HAP-1 (cell line): ENCODE results near the gene ACTMAP.
"Not testable (repeated sequence)": the region's sequence is repeated elsewhere in the genome, so short reads cannot be mapped to it uniquely, and the experiment has no call there.

ENCODE experiments used
- DNase-seq, 2 experiments: peaks; one replicate each; pipeline ENCODE4 v3.0.0-alpha.2; 2016 to 2020; ENCODE audit warnings: low spot score in 2 of 2
- H3K27me3 ChIP-seq: fragments of 250-450 bp; sonication (Bioruptor Pico); 2 replicates; pipeline ENCODE4 v1.5.1; 2020; ENCODE audit warnings: low read depth, mild to moderate bottlenecking, moderate library complexity
- H3K36me3 ChIP-seq: fragments of 250-450 bp; sonication (Bioruptor Pico); replicated peaks from 2 replicates; pipeline ENCODE4 v1.5.1; 2020; ENCODE audit warnings: mild to moderate bottlenecking
- H3K4me1 ChIP-seq: fragments of 250-450 bp; sonication (Bioruptor Pico); 2 replicates; pipeline ENCODE4 v1.5.1; 2020; ENCODE audit warnings: mild to moderate bottlenecking
- H3K4me3 ChIP-seq: fragments of 250-450 bp; sonication (Bioruptor Pico); 2 replicates; pipeline ENCODE4 v1.5.1; 2020; ENCODE audit warnings: mild to moderate bottlenecking, moderate library complexity
- H3K9me3 ChIP-seq: fragments of 250-450 bp; sonication (Bioruptor Pico); 2 replicates; pipeline ENCODE4 v1.5.1; 2020; ENCODE audit warnings: mild to moderate bottlenecking, moderate library complexity
- in situ Hi-C: fragments of 300-500 bp; cut with MboI; formaldehyde crosslinking; loops from 3 replicates; pipeline ENCODE4 v1.14.3; 2020; ENCODE audit warnings: low sequenced_read_pairs, inconsistent platforms, mixed read lengths

The ACTMAP gene

DNA sequence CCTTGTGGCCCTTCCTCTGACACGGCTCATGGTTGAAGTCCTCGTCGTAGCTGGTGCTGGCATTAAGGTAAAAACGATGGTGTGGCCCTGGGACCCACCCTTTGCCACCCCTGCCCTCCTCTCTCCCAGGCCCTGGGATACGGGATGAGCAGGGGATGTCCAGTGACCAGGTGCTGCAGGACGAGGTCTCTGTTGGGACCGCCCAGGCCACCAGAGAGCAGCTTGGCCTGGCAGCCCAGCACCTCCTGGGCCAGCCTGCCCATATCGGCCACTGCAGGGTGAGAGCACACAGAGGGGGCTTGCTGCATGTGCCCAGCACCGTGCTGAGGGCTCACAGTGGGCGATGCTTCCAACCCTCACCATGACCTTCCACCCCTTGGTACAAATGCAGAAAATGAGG, 6.4 kb downstream of the ACTMAP start:
- Histone ChIP-seq H3K4me3 (no peak overlapping the region), H3K36me3 (peaks cover 45% of the 10 kb centered on the region), H3K27me3 (no peaks in the 10 kb centered on the region), H3K9me3 (no peaks in the 10 kb centered on the region), H3K4me1 (peaks cover 4% of the 10 kb centered on the region)
- in situ Hi-C loops = no loop called here
- no peak for DNase-seq

GRCh38 chr19:40742886-40743285, 7.4 kb downstream of the ACTMAP start:
- in situ Hi-C loops = no loop called here
- H3K36me3 ChIP-seq = peaks cover 44% of the 10 kb centered on the region

DNA sequence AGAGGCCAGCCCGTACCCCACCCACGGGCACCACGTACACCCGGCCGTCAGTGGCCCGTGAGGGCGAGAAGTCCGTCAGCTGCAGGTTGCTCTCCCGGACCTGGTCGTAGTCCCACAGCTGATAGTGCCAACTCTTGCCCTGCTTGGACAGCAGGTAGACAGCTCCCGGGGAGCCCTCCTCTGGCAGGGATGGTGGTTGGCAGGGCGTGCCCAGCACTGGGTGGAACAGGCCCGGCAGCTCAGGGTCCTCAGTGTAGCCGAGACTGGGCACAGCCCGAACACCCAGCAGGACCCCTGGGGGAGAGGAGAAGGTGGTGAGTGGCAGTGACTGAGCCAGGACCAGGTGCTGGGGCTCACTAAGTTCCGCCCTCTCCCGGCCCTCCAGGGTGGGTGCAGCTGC, 7.8 kb downstream of the ACTMAP start:
- DNase-seq = no peak
- Histone ChIP-seq H3K4me1 (no peaks in the 10 kb centered on the region), H3K9me3 (no peaks in the 10 kb centered on the region), H3K4me3 (no peak overlapping the region), H3K27me3 (no peaks in the 10 kb centered on the region), H3K36me3 (peaks cover 43% of the 10 kb centered on the region)
- in situ Hi-C loops = no loop called here

More at GRCh38 chr19:40742886-40743285, 7.4 kb downstream of the ACTMAP start:
- Histone ChIP-seq H3K27me3 (no peaks in the 10 kb centered on the region), H3K4me3 (no peak overlapping the region), H3K9me3 (no peaks in the 10 kb centered on the region), H3K4me1 (no peaks in the 10 kb centered on the region)
- no peak for DNase-seq

- H3K4me3 ChIP-seq = no peak overlapping the region
- no peaks in the 10 kb centered on the region for H3K9me3 ChIP-seq
- no peak for DNase-seq
- peaks cover 43% of the 10 kb centered on the region for H3K36me3 ChIP-seq
- H3K4me1 ChIP-seq = no peaks in the 10 kb centered on the region
- no peaks in the 10 kb centered on the region for H3K27me3 ChIP-seq
- in situ Hi-C loops = no loop called here
Measured at GRCh38 chr19:40741527-40742390, 8.5 kb downstream of the ACTMAP start.

DNA sequence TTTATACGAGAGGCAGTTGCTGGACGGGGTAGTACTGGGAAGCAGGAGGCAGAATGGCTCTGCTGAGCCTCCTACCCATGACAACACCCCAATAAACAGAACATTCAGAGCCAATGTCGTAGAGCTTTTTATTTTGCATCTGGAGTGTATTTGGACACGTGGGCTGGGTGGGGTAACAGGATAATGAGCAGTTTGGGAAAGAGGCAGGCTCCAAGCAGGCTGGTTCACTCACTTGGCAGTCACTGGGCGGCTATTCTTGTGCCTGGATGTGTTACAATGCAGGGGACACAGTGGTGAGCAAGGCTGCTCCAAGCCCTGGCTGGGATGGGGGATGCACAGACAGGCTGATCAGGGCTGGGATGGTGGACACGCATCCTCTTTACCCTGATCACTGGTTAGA, 9.5 kb downstream of the ACTMAP start:
- Histone ChIP-seq H3K4me1 (no peaks in the 10 kb centered on the region), H3K36me3 (peaks cover 43% of the 10 kb centered on the region), H3K27me3 (no peaks in the 10 kb centered on the region), H3K4me3 (no peak overlapping the region), H3K9me3 (no peaks in the 10 kb centered on the region)
- DNase-seq = no peak
- in situ Hi-C loops = no loop called here

DNA sequence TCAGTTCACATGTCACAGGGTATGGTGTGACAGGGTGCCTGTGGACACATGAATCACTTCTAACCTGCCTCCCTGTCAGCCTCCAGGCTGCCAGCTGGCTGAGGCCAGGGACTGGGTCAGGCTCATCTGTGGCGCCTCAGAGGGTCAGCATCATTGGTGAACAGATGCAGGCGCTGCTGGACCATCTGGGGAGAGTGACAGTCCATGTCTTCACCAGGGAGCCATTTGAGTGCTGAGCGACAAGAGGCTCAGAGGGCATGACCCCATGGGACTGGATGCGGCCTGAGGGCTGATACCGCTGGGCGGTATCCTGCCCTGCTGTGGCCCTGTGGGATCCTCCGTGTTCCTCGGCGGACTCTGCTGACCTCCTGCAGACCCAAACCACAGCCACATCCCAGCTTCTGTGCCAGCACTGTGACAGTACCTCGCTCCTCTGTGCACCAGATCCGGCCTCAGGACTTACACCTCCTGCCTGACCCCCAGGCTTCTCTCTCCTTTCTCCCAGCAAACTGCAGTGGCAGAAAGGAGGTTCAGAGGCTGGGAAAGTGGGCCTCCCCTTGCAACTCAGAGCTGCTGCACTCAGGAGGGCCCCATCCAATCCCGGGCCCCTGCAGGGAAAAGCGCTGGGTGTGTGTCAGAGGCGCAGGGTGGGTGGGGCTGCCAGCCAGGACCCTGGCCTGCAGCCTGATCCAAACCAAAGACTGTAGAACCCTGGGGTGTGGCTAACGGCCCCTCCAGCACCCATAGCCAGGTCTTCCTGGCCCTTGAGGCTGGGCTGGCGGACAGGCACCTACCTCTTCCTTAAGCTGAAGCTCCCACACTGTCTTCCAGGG, 10.2 kb downstream of the ACTMAP start:
- in situ Hi-C loops = no loop called here
- Histone ChIP-seq H3K4me3 (no peak overlapping the region), H3K36me3 (peaks cover 50% of the 10 kb centered on the region), H3K27me3 (no peaks in the 10 kb centered on the region), H3K4me1 (no peaks in the 10 kb centered on the region), H3K9me3 (no peaks in the 10 kb centered on the region)
- DNase-seq = no peak

DNA sequence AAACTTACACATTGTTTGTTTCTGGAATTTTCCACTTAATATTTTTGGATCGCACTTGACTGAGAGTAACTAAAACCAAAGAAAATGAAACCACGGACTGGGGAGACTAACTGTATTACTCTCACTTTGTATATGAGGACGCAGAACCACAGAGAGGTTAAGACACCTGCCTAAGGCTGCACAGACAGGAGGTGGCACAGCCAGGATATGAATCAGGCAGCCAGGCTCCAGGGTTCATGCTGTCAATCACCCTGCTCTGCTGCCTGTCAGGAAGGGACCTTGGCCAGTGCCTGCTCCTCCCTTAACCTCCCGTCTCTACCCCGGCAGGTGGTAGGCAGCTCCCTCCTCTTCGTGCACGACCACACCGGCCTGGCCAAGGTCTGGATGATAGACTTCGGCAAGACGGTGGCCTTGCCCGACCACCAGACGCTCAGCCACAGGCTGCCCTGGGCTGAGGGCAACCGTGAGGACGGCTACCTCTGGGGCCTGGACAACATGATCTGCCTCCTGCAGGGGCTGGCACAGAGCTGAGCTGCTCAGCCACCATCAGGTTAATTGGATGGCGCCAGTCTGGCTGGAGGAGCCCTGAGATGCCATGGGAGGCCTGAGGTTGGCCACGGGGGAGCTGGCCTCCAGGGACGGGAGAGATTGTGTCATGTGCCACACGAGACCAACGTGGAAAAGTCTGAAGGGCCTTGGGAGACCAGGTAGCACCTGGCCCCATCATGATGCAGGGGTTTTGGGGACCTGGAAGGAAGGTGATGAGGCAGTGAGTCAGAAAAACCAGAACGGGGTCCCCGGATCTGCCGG, 11.0 kb downstream of the ACTMAP start:
- DNase-seq = no peak

GRCh38 chr19:40737102-40737644, 13.1 kb downstream of the ACTMAP start:
- Histone ChIP-seq H3K9me3 (no peaks in the 10 kb centered on the region), H3K4me1 (no peaks in the 10 kb centered on the region), H3K27me3 (no peaks in the 10 kb centered on the region), H3K36me3 (peaks cover 50% of the 10 kb centered on the region), H3K4me3 (no peak overlapping the region)
- DNase-seq = no peak
- in situ Hi-C loops = no loop called here

More for the DNA sequence above, 11.0 kb downstream of the ACTMAP start:
- Histone ChIP-seq H3K9me3 (no peaks in the 10 kb centered on the region), H3K4me3 (no peak overlapping the region), H3K36me3 (peaks cover 49% of the 10 kb centered on the region), H3K27me3 (no peaks in the 10 kb centered on the region), H3K4me1 (no peaks in the 10 kb centered on the region)
- in situ Hi-C loops = no loop called here

GRCh38 chr19:40736661-40737060, 13.6 kb downstream of the ACTMAP start:
- H3K9me3 ChIP-seq = no peaks in the 10 kb centered on the region
- H3K36me3 ChIP-seq = peaks cover 45% of the 10 kb centered on the region
- no peaks in the 10 kb centered on the region for H3K4me1 ChIP-seq
- DNase-seq = no peak
- in situ Hi-C loops = no loop called here
- H3K27me3 ChIP-seq = no peaks in the 10 kb centered on the region
- H3K4me3 ChIP-seq = no peak overlapping the region

- Histone ChIP-seq H3K36me3 (peaks cover 53% of the 10 kb centered on the region), H3K27me3 (no peaks in the 10 kb centered on the region), H3K4me1 (no peaks in the 10 kb centered on the region), H3K9me3 (no peaks in the 10 kb centered on the region), H3K4me3 (no peak overlapping the region)
- DNase-seq = no peak
- in situ Hi-C loops = no loop called here
Measured at GRCh38 chr19:40735013-40735771, 15.1 kb downstream of the ACTMAP start.

- Histone ChIP-seq H3K27me3 (no peaks in the 10 kb centered on the region), H3K9me3 (no peaks in the 10 kb centered on the region), H3K36me3 (peaks cover 50% of the 10 kb centered on the region), H3K4me1 (no peaks in the 10 kb centered on the region), H3K4me3 (no peak overlapping the region)
- in situ Hi-C loops = no loop called here
- no peak for DNase-seq
Measured at GRCh38 chr19:40733149-40733548, 17.1 kb downstream of the ACTMAP start.

DNA sequence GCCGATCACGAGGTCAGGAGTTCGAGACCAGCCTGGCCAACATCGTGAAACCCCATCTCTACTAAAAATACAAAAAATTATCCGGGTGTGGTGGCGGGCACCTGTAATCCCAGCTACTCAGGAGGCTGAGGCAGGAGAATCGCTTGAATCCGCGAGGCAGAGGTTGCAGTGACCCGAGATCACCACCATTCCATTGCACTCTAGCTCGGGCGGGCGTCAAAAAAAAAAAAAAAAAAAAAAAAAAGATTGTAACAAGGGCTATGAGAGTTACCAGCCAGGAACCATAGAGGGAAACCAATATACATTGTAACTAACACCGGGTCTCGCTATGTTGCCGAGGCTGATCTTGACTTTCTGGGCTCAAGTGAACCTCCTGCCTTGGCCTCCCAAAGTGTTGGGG, 18.0 kb downstream of the ACTMAP start:
- H3K4me1 ChIP-seq, DNase-seq, in situ Hi-C loops, H3K27me3 ChIP-seq, H3K4me3 ChIP-seq, H3K9me3 ChIP-seq: not testable (repeated sequence)
- H3K36me3 ChIP-seq = peaks cover 52% of the 10 kb centered on the region

DNA sequence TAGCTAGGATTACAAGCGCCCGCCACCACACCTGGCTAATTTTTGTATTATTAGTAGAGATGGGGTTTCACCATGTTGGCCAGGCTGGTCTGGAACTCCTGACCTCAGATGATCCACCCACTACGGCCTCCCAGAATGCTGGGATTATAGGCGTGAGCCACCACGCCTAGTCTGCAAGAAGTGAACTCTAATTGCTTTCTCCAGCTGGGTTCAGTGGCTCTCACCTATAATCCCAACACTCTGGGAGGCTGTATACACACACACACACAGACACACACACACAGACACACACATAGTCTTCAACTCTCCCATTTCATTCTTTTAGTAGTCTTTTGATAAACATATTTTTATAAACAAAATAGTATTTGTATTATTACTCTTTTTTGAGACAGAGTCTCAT, 20.2 kb downstream of the ACTMAP start:
- DNase-seq, H3K4me1 ChIP-seq, H3K27me3 ChIP-seq, H3K4me3 ChIP-seq, H3K9me3 ChIP-seq, in situ Hi-C loops: not testable (repeated sequence)
- peaks cover 50% of the 10 kb centered on the region for H3K36me3 ChIP-seq
